Measurements from ENCODE around the gene MEF2B.
A peak's percentile ranks its signal among the peaks of the same experiment; 100 is the strongest.

MEF2B gene

DNA sequence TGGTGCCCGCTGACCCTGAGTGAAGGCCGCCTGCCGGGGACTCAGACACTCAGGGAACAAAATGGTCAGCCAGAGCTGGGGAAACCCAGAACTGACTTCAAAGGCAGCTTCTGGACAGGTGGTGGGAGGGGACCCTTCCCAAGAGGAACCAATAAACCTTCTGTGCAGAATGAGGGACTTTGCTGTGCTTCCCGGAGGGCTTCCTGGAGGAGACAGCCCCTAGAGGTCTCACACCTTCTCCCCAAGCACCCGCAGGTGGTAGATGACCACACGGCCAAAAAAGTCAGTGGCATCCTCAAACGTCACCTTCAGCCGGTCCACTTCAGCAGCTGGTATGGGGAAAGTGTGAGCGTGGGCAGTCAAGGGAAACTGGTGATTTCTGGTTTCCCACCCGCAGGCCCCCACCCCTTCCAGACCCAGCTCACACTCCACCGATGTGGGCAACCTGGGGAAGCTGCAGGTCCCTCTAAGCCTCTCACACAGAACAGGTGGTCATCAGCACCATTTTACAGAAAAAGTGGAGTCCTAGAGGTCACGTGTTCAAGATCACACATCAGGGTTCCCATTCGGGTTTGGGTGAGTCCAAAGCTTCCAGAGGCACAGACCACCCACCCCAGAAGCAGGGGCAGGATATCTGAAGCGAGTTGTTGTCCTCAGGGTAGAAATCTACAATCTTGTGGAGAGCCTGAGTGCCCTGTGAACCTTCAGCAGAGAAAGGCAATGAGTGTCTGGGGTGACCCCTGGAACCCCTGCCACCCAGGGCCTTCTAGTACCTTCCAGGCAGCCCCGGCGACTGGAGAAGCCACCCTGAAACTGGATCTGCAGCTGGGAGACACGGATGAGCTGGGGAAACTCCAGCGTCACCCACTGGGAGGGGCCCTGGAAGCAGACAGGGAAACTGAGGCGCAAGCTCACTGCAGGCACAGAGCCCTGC, 31.9 kb upstream of the MEF2B start:
- Histone ChIP-seq H2BK120ac (ENCODE audit: insufficient read depth, low read length, poor library complexity) (no peak overlapping the region), H3K36me3 (ENCODE audit: control insufficient read depth in 1 of 2, insufficient read depth in 2 of 2, low read length in 2 of 2) (peaks cover 30 to 33% of the 10 kb centered on the region in 2 experiments), H3K79me2 (ENCODE audit: control insufficient read depth, insufficient read depth, low read length, poor library complexity) (peaks cover 5% of the 10 kb centered on the region), H3K18ac (ENCODE audit: low read length) (no peak overlapping the region), H3K79me1 (ENCODE audit: low read length) (peaks cover 5% of the 10 kb centered on the region), H3K4ac (ENCODE audit: low read depth, low read length) (no peak overlapping the region), H3K27ac (ENCODE audit: low read depth, low read length) (no peak overlapping the region), H3K4me1 (ENCODE audit: control insufficient read depth in 1 of 2, insufficient read depth in 2 of 2, low read length in 2 of 2) (peaks cover 5 to 7% of the 10 kb centered on the region in 2 experiments), H4K91ac (ENCODE audit: low read depth, low read length) (no peak overlapping the region), H3K4me2 (ENCODE audit: low read length) (peak overlapping the region; percentile 88), H2BK12ac (ENCODE audit: low read length) (no peak overlapping the region), H3K4me3 (ENCODE audit: low read depth, low read length) (peak overlapping the region; percentile 67), H4K8ac (ENCODE audit: low read depth, low read length) (peak overlapping the region; percentile 88), H3K9me3 (ENCODE audit: insufficient read depth, low read depth, low read length) (peaks cover 2% of the 10 kb centered on the region), H3K9ac (ENCODE audit: low read length) (peak overlapping the region; percentile 6), H2BK5ac (ENCODE audit: low read depth, low read length, poor library complexity) (no peak overlapping the region), H3K14ac (ENCODE audit: low read length) (no peak overlapping the region), H2AFZ (ENCODE audit: insufficient read depth, low read length, poor library complexity) (no peak overlapping the region), H2AK5ac (ENCODE audit: low read length) (no peak overlapping the region), H3K23ac (ENCODE audit: low read length) (no peak overlapping the region), H3K27me3 (ENCODE audit: insufficient read depth, low read length) (no peaks in the 10 kb centered on the region), H4K12ac (ENCODE audit: low read depth, low read length) (no peak overlapping the region)
- DNase-seq = no peak
- WGBS (ENCODE audit: extremely low coverage, insufficient coverage, insufficient read length) = no CpG with 5 or more reads among the region's 19 CpGs

- no peak overlapping the region for H3K23ac ChIP-seq (ENCODE audit: low read length)
- no peaks in the 10 kb centered on the region for H3K27me3 ChIP-seq (ENCODE audit: insufficient read depth, low read length)
- no peak overlapping the region for H2BK5ac ChIP-seq (ENCODE audit: low read depth, low read length, poor library complexity)
- no peak overlapping the region for H3K4ac ChIP-seq (ENCODE audit: low read depth, low read length)
- H4K91ac ChIP-seq (ENCODE audit: low read depth, low read length) = no peak overlapping the region
- no peak overlapping the region for H3K9ac ChIP-seq (ENCODE audit: low read length)
- peaks cover 10% of the 10 kb centered on the region for H3K79me1 ChIP-seq (ENCODE audit: low read length)
- no peak overlapping the region for H3K14ac ChIP-seq (ENCODE audit: low read length)
- H3K36me3 ChIP-seq (ENCODE audit: control insufficient read depth in 1 of 2, insufficient read depth in 2 of 2, low read length in 2 of 2) = peaks cover 28 to 32% of the 10 kb centered on the region in 2 experiments
- no peak overlapping the region for H4K12ac ChIP-seq (ENCODE audit: low read depth, low read length)
- no CpG with 5 or more reads among the region's 5 CpGs for WGBS (ENCODE audit: extremely low coverage, insufficient coverage, insufficient read length)
- DNase-seq = no peak
- no peak overlapping the region for H2AK5ac ChIP-seq (ENCODE audit: low read length)
- H3K4me3 ChIP-seq (ENCODE audit: low read depth, low read length) = no peak overlapping the region
- H3K18ac ChIP-seq (ENCODE audit: low read length) = no peak overlapping the region
- H3K27ac ChIP-seq (ENCODE audit: low read depth, low read length) = no peak overlapping the region
- peaks cover 13% of the 10 kb centered on the region for H3K79me2 ChIP-seq (ENCODE audit: control insufficient read depth, insufficient read depth, low read length, poor library complexity)
- no peak overlapping the region for H2AFZ ChIP-seq (ENCODE audit: insufficient read depth, low read length, poor library complexity)
- H3K4me1 ChIP-seq (ENCODE audit: control insufficient read depth in 1 of 2, insufficient read depth in 2 of 2, low read length in 2 of 2) = peaks cover 0 to 4% of the 10 kb centered on the region in 2 experiments
- H3K4me2 ChIP-seq (ENCODE audit: low read length) = no peak overlapping the region
- H2BK12ac ChIP-seq (ENCODE audit: low read length) = no peak overlapping the region
- no peak overlapping the region for H2BK120ac ChIP-seq (ENCODE audit: insufficient read depth, low read length, poor library complexity)
- H4K8ac ChIP-seq (ENCODE audit: low read depth, low read length) = no peak overlapping the region
- H3K9me3 ChIP-seq (ENCODE audit: insufficient read depth, low read depth, low read length) = no peaks in the 10 kb centered on the region
These were observed 23.9 kb upstream of the MEF2B start for GRCh38 chr19:19193926-19194325.

DNA sequence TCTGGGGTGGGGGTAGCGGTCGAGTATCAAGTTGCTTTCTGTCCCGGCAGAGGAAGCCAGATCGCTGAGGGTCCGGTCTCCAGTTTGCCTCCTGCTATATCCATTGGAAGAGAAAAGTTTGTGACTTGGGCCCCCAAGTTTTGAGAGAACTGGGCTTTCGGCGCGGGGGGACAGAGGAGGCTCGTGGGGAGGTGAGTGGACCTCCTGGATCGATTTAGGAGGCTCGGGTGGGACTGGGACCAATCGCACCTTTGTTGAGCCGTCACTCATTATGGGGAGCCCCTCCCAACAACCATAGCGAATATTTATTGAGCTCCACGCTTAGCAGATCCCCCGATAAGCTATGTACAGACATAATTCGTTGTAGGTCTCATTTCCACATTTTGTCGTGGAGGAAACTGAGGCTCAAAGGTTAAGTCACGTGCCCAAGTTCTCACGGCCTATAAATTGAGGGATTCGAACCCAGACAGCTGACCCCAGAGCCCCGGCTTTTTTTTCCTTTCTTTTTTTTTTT, 22.9 kb upstream of the MEF2B start:
- no peak overlapping the region for H3K23ac ChIP-seq (ENCODE audit: low read length)
- peaks cover 0 to 4% of the 10 kb centered on the region in 2 experiments for H3K4me1 ChIP-seq (ENCODE audit: control insufficient read depth in 1 of 2, insufficient read depth in 2 of 2, low read length in 2 of 2)
- peaks cover 13% of the 10 kb centered on the region for H3K79me2 ChIP-seq (ENCODE audit: control insufficient read depth, insufficient read depth, low read length, poor library complexity)
- no peak overlapping the region for H3K27ac ChIP-seq (ENCODE audit: low read depth, low read length)
- H4K91ac ChIP-seq (ENCODE audit: low read depth, low read length) = peak overlapping the region; percentile 89
- H3K9ac ChIP-seq (ENCODE audit: low read length) = peak overlapping the region; percentile 91
- peak overlapping the region; percentile 83 for H3K4me3 ChIP-seq (ENCODE audit: low read depth, low read length)
- H3K9me3 ChIP-seq (ENCODE audit: insufficient read depth, low read depth, low read length) = no peaks in the 10 kb centered on the region
- H2BK5ac ChIP-seq (ENCODE audit: low read depth, low read length, poor library complexity) = peak overlapping the region; percentile 87
- H3K4me2 ChIP-seq (ENCODE audit: low read length) = peak overlapping the region; percentile 54
- H4K12ac ChIP-seq (ENCODE audit: low read depth, low read length) = peak overlapping the region; percentile 93
- peak overlapping the region; percentile 91 for H2AFZ ChIP-seq (ENCODE audit: insufficient read depth, low read length, poor library complexity)
- no peak overlapping the region for H2AK5ac ChIP-seq (ENCODE audit: low read length)
- H2BK120ac ChIP-seq (ENCODE audit: insufficient read depth, low read length, poor library complexity) = peak overlapping the region; percentile 76
- H2BK12ac ChIP-seq (ENCODE audit: low read length) = no peak overlapping the region
- no CpG with 5 or more reads among the region's 22 CpGs for WGBS (ENCODE audit: extremely low coverage, insufficient coverage, insufficient read length)
- H3K36me3 ChIP-seq (ENCODE audit: control insufficient read depth in 1 of 2, insufficient read depth in 2 of 2, low read length in 2 of 2) = peaks cover 19 to 23% of the 10 kb centered on the region in 2 experiments
- peak overlapping the region; percentile 65 for H3K4ac ChIP-seq (ENCODE audit: low read depth, low read length)
- peak overlapping the region; percentile 94 for H4K8ac ChIP-seq (ENCODE audit: low read depth, low read length)
- H3K18ac ChIP-seq (ENCODE audit: low read length) = peak overlapping the region; percentile 92
- peaks cover 10% of the 10 kb centered on the region for H3K79me1 ChIP-seq (ENCODE audit: low read length)
- H3K14ac ChIP-seq (ENCODE audit: low read length) = peak overlapping the region; percentile 94
- DNase-seq = no peak
- H3K27me3 ChIP-seq (ENCODE audit: insufficient read depth, low read length) = no peaks in the 10 kb centered on the region

DNA sequence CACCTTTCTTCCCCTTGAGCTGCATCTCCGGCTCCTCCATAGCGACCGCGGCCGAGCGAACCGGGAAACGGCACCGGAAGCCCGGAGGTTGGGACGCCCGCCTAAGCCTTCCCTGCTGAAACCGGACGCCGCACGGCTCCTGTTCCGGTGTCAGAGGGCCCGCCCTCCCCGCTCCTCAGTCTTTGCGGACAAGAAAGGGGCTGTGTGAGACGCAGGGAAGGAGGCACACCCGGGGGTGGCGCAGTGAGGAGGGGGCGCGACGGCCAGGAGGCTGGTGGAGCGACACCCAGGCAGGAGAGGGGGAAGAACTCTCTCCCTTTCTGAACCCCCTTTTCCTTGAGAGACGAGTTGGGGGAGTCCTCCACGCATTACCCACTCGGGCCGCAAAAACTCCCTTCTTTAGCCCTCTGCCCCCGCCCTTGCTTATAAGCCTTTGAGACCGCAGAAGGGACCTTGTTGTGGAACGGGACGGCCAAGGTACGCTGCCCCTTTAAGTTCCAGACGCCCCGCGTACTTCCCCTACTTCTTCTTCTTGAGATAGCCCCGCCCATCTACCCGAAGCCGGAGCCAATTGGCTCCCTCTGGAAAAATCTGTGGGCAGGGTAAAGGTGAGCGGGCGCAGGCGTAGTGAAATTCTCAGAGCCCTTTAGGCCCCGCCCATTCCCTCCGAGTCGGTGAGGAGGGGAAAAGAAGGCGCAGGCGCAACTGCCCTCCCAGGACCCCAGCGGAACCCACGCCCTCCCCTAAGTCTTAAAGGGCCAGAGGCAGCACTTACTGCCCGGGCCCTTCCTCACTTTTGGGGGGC, 22.2 kb upstream of the MEF2B start, which contains the start of the genes BORCS8 and RFXANK:
Gene BORCS8, minus strand, starts transcription at position 75 of the 805 bp plus-strand sequence. Its CDS starts 35 bp downstream, at position 40.
Gene RFXANK, plus strand, starts transcription at position 181 of the 805 bp plus-strand sequence. CDS start 1,689 bp downstream, outside the sequence.
- peak within 1 kb of the TSS; percentile 99 for H3K14ac ChIP-seq (ENCODE audit: low read length)
- peak within 1 kb of the TSS; percentile 100 for H4K8ac ChIP-seq (ENCODE audit: low read depth, low read length)
- H3K18ac ChIP-seq (ENCODE audit: low read length) = peak within 1 kb of the TSS; percentile 99
- peak within 1 kb of the TSS; percentile 99 for H2AFZ ChIP-seq (ENCODE audit: insufficient read depth, low read length, poor library complexity)
- peak within 1 kb of the TSS; percentile 85 for H3K4me2 ChIP-seq (ENCODE audit: low read length)
- H2BK120ac ChIP-seq (ENCODE audit: insufficient read depth, low read length, poor library complexity) = peak within 1 kb of the TSS; percentile 99
- H3K23ac ChIP-seq (ENCODE audit: low read length) = no peak within 1 kb of the TSS
- peak within 1 kb of the TSS; percentile 92 for H3K9ac ChIP-seq (ENCODE audit: low read length)
- no peaks in the 10 kb centered on the region for H3K27me3 ChIP-seq (ENCODE audit: insufficient read depth, low read length)
- H3K79me2 ChIP-seq (ENCODE audit: control insufficient read depth, insufficient read depth, low read length, poor library complexity) = peaks cover 13% of the 10 kb centered on the region
- no peak within 1 kb of the TSS for H2BK12ac ChIP-seq (ENCODE audit: low read length)
- H3K4me1 ChIP-seq (ENCODE audit: control insufficient read depth in 1 of 2, insufficient read depth in 2 of 2, low read length in 2 of 2) = peaks cover 0 to 4% of the 10 kb centered on the region in 2 experiments
- H3K4me3 ChIP-seq (ENCODE audit: low read depth, low read length) = peak within 1 kb of the TSS; percentile 92
- WGBS (ENCODE audit: extremely low coverage, insufficient coverage, insufficient read length) = no CpG with 5 or more reads among the region's 53 CpGs
- no peaks in the 10 kb centered on the region for H3K9me3 ChIP-seq (ENCODE audit: insufficient read depth, low read depth, low read length)
- peaks cover 10% of the 10 kb centered on the region for H3K79me1 ChIP-seq (ENCODE audit: low read length)
- peak within 1 kb of the TSS; percentile 98 for H3K4ac ChIP-seq (ENCODE audit: low read depth, low read length)
- peak within 1 kb of the TSS; percentile 98 for H4K91ac ChIP-seq (ENCODE audit: low read depth, low read length)
- peak within 1 kb of the TSS; percentile 93 for H3K27ac ChIP-seq (ENCODE audit: low read depth, low read length)
- peak within 1 kb of the TSS; percentile 99 for H4K12ac ChIP-seq (ENCODE audit: low read depth, low read length)
- H3K36me3 ChIP-seq (ENCODE audit: control insufficient read depth in 1 of 2, insufficient read depth in 2 of 2, low read length in 2 of 2) = peaks cover 14 to 17% of the 10 kb centered on the region in 2 experiments
- H2AK5ac ChIP-seq (ENCODE audit: low read length) = peak within 1 kb of the TSS; percentile 95
- peak; percentile 99 to 100 for DNase-seq
- peak within 1 kb of the TSS; percentile 95 for H2BK5ac ChIP-seq (ENCODE audit: low read depth, low read length, poor library complexity)

Measured in trophoblast cell (in vitro differentiated cells and primary cell).